NCI-H1694 (cell line): ENCODE data around the gene CHPF.

ENCODE experiments used
- DNase-seq: peaks from one replicate; lab custom pipeline; 2025; lab: John Stamatoyannopoulos, UW

CHPF gene

GRCh38 chr2:219552382-219553167 lies 9.0 kb upstream of the CHPF start:
- peak; percentile 56 for DNase-seq

GRCh38 chr2:219551441-219552381 lies 8.1 kb upstream of the CHPF start:
- no peak for DNase-seq

GRCh38 chr2:219549619-219550018 lies 6.0 kb upstream of the CHPF start:
- no peak for DNase-seq

- no peak for DNase-seq
These were observed 5.4 kb upstream of the CHPF start for GRCh38 chr2:219548990-219549389.

- no peak for DNase-seq
These were observed 4.0 kb upstream of the CHPF start for GRCh38 chr2:219547621-219548020.

- no peak for DNase-seq
These were observed 2.3 kb upstream of the CHPF start for GRCh38 chr2:219545943-219546352.

GRCh38 chr2:219545295-219545942 lies 1.8 kb upstream of the CHPF start:
- DNase-seq = no peak

GRCh38 chr2:219544567-219544966 lies 958 bp upstream of the CHPF start:
- DNase-seq = no peak

- no peak for DNase-seq
These were observed 546 bp downstream of the CHPF start for GRCh38 chr2:219542931-219543595.

- peak; percentile 58 for DNase-seq
These were observed 1.9 kb downstream of the CHPF start for GRCh38 chr2:219541611-219542180.

- DNase-seq = no peak
These were observed 2.7 kb downstream of the CHPF start for GRCh38 chr2:219540784-219541504.

GRCh38 chr2:219539926-219540678 lies 3.5 kb downstream of the CHPF start:
- no peak for DNase-seq

GRCh38 chr2:219538956-219539788 lies 4.4 kb downstream of the CHPF start:
- DNase-seq = no peak

GRCh38 chr2:219538504-219538951 lies 5.1 kb downstream of the CHPF start:
- DNase-seq = no peak

GRCh38 chr2:219537657-219538488 lies 5.7 kb downstream of the CHPF start:
- no peak for DNase-seq

GRCh38 chr2:219536967-219537366 lies 6.6 kb downstream of the CHPF start:
- no peak for DNase-seq

GRCh38 chr2:219536425-219536824 lies 7.2 kb downstream of the CHPF start:
- no peak for DNase-seq
